HG02588 (cell line): Measurements from ENCODE around the gene RNF222.
"Not testable (repeated sequence)": the region's sequence is repeated elsewhere in the genome, so short reads cannot be mapped to it uniquely, and the experiment has no call there.

ENCODE experiments used
- ATAC-seq: cut with Tn5 transposase; IDR thresholded peaks from one replicate; pipeline ENCODE4 v1.9.1; 2021; ENCODE audit warnings: mild to moderate bottlenecking, moderate library complexity; ENCODE audit not compliant: unreplicated experiment

The RNF222 gene

DNA sequence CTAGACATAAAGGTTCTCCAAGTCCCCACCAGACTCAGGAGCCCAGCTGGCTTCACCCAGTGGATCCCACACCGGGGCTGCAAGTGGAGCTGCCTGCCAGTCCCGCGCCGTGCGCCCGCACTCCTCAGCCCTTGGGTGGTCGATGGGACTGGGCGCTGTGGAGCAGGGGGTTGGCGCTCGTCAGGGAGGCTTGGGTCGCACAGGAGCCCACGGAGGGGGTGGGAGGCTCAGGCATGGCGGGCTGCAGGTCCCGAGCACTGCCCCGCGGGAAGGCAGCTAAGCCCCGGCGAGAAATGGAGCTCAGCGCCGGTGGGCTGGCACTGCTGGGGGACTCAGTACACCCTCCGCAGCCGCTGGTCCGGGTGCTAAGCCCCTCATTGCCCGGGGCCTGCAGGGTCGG, 50.6 kb downstream of the RNF222 start:
- ATAC-seq: not testable (repeated sequence)

DNA sequence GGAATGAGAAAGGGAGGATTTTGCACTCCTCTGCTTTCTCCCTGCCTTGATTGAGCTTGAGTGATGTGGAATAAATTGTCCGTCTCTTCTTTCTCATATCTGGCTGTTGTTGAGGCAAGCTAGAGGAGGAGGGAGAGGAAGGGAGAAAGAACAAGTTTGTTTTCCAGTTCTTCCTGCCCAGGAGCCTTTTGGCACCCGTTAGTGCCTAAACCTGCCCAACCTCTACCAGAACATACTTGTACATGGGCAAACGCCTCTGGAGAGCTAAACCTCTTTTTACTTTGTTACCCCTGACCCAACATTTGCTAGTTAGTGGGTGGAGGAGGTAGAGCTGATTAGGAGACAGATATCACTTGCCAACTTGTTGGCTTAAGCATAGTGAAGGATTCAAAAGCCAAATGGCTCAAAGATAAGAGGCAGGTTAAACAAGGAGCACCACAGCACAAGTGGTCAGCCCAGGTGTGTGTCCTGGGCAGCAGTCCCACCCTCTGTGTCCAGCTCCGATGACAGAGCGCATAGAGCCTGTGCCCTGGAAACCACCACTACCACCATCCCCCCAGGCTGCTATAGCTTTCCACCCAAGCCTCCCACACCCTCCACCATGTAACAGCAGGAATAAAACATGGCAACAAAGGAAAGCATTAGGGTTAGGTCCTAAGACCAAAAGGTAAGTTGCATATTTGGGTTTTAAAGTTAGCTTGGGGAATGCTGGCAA, 51.5 kb downstream of the RNF222 start:
- no peak for ATAC-seq

DNA sequence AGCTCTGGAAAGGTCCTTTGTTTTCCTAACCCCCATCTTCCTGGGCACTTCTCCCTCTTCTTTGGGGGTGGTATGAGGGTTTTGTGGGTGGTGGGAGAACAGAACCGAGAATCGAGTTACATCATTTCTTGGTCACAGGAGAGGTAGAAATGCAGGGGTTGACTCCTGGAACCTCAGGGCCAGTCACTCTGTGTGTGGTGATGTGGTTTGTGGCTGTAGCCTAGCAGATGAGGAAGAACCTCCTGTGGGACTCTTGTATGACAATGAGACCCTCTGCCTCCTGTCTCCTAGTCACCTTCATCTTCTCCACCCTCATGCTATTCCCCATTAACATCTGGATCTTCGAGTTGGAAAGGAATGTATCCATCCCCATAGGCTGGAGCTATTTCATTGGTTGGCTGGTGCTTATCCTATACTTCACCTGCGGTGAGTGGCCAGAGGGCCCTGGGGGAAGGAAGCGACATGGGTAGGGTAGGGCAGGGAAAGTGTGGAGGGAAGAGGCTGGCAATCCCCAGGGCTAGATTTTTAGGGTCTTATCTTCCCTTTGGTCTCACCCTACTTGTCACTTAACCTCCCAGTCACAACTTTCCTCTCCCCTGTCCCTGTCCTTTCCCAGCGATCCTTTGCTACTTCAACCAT, 52.5 kb downstream of the RNF222 start:
- no peak for ATAC-seq

DNA sequence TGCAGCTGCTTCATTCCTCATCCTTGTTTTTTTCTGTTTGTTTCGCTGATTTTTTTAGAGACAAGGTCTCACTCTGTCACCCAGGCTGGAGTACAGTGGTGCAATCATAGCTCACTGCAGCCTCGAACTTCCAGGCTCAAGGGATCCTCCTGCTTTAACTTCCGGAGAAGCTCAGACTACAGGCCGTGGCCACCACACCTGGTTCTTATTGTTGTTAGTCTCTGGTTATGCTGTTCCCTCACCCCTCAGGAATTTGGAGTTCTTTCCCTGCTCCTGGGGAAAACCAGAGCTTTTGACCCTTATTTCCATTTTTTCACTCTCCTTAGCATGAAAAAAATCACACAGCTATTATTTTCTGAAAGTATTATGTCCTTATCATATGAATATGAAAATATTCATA, 56.2 kb downstream of the RNF222 start:
- ATAC-seq: no peak
